GM18511 (cell line): ENCODE measurements around the gene CRYZL1.
"Not testable (repeated sequence)": the region's sequence is repeated elsewhere in the genome, so short reads cannot be mapped to it uniquely, and the experiment has no call there.

Source experiments
- ATAC-seq: cut with Tn5 transposase; IDR thresholded peaks from one replicate; pipeline ENCODE4 v1.9.1; 2021; ENCODE audit warnings: mild to moderate bottlenecking, moderate library complexity; ENCODE audit not compliant: unreplicated experiment

The CRYZL1 gene

GRCh38 chr21:33641352-33642026 is at the start of gene CRYZL1:
Gene CRYZL1, minus strand, starts transcription at chr21:33641741. Its CDS starts 10,190 bp downstream, at chr21:33631551.
- peak; percentile 86 for ATAC-seq

DNA sequence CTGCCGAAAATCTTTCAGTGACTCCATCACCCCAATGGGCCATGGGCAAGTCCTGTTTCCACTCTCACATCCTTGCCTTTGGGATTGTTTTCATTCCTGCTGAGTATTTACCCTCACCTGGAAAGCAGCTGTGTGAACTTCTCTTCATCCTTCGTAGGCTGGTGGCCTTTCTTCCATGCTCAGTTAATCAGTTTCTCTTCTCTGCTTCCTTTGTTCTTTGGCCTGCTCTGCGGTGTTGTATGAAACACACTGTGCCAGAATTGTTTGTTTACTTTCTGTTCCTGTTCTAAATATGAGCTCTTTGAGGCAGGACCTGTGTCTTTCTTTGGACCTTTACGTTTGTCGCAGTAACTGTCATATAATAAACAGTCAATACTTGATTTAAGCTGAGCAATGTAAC is 49.3 kb upstream of the CRYZL1 start:
- no peak for ATAC-seq

DNA sequence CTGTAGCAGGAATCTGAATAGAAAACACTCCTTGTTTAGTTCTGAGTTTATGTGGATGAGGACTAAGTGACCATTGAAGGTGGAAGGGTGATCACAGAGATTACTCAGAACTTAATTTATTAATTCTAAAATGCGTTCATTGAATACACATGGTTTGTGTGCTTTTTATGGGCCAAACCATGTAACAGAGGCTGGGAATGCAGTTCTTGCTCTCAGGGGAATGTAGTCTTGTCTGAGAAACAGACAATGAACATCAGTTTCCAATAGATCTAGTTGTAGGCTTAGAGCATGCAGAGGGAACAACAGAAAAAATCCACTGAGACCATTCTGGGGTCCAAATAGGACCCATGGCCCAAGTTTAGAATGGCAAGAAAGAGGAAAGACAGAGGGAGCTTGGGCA is 46.8 kb upstream of the CRYZL1 start:
- no peak for ATAC-seq

- ATAC-seq = no peak
Measured at GRCh38 chr21:33687634-33688033, 46.1 kb upstream of the CRYZL1 start.

DNA sequence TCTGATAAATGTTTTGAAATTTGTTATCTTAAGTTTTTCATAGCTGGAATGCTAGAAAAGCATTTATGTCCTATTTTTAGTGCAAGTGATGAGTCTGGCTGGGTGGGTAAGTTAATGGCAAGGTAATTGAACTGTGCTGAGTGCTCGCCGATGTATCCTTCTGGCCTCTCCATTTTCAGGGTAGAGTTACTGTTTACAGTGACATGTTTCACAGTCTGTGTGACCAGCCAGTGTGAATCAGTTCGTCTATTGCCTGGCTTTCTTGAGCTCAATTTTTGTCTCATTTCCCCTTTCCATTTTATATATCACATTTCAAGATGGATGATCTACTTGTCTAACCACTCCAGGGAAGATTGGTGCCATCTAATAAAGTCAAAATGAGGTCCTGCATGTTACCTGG is 44.8 kb upstream of the CRYZL1 start:
- no peak for ATAC-seq

- no peak for ATAC-seq
Measured at GRCh38 chr21:33685613-33686197, 44.2 kb upstream of the CRYZL1 start.

DNA sequence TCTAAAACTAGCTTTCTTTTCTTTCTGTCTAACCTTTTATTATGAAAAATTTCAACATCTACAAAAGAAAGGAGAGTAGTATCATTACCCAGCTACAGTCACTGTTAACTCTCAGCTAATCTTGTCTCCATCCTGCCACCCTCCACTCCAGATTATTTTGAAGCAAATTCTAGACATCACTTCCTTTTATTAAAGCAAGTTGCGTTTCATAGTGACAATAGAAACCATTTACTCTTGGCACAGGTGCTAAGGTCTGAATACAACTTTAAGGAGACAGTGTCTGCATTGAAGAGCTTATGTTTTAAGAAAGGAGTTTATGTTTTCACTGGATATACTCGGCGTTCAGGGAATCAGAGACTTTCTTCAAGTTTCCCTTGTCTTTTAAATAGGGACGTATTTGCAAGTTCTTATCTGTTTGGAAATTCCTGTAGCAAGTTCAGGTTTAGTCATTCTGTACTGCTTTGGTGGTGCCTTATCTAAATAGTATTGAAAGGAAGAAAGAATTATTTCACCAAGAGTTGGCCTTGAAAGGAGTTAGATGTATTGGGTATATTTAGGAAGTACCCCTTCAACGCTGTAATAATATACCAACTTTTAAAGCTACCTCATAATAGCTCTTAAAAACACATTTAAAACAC is 43.5 kb upstream of the CRYZL1 start:
- no peak for ATAC-seq

- ATAC-seq = no peak
Measured at GRCh38 chr21:33684068-33684467, 42.5 kb upstream of the CRYZL1 start.

GRCh38 chr21:33682992-33683627 is 41.6 kb upstream of the CRYZL1 start:
- ATAC-seq = no peak

- no peak for ATAC-seq
Measured at GRCh38 chr21:33680870-33681269, 39.3 kb upstream of the CRYZL1 start.

DNA sequence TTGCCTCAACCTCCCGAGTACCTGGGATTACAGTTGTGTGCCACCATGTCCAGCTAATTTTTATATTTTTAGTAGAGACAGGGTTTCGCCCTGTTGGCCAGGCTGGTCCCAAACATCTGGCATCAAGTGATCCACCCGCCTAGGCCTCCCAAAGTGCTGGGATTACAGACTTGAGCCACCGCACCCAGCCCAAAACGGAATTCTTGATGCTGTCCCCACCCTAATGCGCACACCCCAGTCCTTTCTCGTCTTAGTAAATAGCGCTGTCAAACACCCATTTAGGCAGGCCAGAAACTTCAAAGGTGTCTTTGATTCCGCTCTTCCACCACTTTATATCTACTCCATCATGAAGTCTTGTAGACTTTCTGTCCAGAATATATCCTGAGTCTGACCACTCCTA is 35.9 kb upstream of the CRYZL1 start:
- ATAC-seq = no peak

GRCh38 chr21:33676666-33677065 is 35.1 kb upstream of the CRYZL1 start:
- ATAC-seq = not testable (repeated sequence)

DNA sequence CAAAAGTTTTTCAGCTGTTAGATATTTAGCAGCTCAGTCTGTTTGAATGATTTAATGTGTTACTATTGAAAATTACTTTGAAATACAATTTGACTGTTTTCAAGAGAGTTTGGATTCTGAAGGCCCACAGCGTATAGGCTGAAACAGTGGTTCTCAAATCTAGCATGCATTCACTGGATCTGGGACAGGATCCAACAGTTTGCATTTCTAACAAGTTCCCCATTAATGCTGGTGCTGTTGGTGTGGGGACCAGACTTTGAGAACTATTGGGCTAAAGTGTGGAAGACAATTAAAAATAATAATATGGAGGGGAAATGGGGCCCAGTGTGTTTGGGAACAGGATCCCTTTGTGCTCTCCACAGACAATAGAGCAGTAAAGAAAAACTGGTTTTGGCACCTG is 32.7 kb upstream of the CRYZL1 start:
- no peak for ATAC-seq

GRCh38 chr21:33673473-33673872 is 31.9 kb upstream of the CRYZL1 start:
- ATAC-seq = no peak

- no peak for ATAC-seq
Measured at GRCh38 chr21:33670076-33670978, 28.8 kb upstream of the CRYZL1 start.

DNA sequence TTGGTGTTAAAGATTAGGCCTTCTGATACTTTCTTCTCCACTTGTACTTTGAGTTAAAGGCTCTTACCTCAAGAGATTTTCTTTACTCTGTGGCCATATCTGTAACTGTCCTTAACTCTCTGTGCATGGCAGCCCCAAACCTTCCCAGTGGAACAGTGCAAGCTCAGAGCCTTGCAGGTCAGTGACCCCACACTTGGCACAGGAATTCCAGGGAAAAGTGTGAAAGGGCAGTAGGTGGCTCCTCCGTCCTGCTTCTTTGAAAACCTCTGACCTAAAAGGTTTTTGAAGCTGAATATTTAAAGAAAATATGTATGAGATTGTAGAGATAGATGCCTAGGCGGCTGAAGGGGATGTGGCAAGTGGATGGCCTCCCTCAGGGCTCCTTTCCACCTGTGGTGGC is 27.1 kb upstream of the CRYZL1 start:
- ATAC-seq = no peak

DNA sequence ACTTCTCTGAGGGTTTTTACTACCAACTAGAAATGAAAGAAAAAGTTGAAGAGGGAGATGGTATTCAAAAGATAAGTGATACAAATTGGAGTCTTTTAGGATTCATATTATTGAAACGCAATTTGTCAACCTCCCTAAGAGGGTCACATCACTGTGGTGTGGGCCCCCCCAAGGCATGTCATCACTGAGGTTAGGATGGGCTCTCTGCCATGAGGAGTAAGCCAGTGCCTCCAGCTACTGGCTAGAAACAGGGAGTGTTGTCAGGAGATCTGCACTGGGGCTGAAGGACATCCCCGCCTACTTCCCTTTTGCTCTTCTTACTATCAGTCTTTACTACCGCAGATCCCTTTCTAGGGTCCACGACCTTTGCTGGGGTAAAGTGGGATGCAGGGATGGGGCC is 26.6 kb upstream of the CRYZL1 start:
- no peak for ATAC-seq

- no peak for ATAC-seq
Measured at GRCh38 chr21:33667636-33668035, 26.1 kb upstream of the CRYZL1 start.

DNA sequence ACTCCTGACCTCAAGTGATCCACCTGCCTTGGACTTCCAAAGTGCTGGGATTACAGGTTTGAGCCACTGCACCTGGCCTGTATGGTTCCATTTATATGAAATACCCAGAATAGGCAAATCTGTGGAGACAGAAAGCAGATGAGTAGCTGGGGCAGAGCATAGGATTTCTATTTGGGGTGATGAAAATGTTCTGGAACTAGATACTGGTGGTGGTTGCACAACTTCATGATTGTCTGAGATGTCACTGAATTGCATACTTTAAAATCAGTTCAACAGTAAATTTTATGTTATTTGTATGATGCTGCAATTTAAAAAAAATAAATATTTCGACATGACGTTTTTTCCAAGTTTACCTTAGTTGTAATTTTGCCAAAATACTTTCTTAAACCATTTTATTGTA is 24.6 kb upstream of the CRYZL1 start:
- no peak for ATAC-seq

DNA sequence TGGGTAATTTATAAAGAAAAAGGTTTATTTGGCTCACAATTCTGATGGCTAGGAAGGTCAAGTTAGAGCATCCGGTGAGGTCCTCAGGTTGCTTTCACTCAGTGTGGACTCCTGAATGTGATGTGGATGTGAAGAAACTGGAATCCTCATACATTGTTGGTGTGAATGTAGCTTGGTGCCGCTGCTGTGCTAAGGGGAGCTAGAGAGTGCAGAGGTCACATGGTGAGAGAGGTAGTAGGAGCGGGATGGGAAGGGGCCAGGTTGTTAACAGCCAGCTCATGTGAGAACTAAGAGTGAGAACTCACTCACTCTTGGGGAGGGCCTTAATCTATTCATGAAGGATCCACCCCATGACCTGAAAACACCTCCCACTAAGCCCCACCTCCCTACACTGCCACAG is 22.6 kb upstream of the CRYZL1 start:
- ATAC-seq = no peak

DNA sequence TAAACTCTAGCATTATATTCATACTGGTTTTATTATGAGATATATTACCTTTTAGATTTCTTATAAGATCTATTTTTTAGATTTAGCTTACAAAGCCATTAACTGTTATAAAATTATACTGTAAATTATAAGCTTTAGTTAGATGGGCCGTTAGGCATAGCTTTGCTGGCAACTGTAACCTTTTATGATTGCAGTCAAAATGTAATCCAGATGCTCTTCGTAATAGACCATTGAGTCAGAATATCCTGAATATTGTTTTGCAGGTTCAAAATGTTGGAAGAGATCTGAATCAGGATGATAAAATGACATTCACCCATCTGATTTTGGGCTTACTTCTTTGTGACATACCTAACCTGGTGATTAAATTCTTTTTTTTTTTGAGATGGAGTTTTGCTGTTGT is 21.7 kb upstream of the CRYZL1 start:
- ATAC-seq = no peak
